Tongue (tissue), 2 donors: ENCODE data around the gene CAPZB. TPM values are rescaled to one million over a fixed set of nuclear protein-coding genes. Genes with fewer than 3 reads are reported as not detected.

ENCODE experiments used
- DNase-seq: peaks from one replicate; pipeline ENCODE4 v3.0.0-alpha.2; 2015
- total RNA-seq: library from RNA; depleted of rRNA; stranded (reverse); fragments of >200 nt; gene quantifications from one replicate; pipeline ENCODE4 v1.2.3, GENCODE V29; 2014

Gene CAPZB
- total RNA-seq, 1 donor from 2014 or later: 140 TPM

DNA sequence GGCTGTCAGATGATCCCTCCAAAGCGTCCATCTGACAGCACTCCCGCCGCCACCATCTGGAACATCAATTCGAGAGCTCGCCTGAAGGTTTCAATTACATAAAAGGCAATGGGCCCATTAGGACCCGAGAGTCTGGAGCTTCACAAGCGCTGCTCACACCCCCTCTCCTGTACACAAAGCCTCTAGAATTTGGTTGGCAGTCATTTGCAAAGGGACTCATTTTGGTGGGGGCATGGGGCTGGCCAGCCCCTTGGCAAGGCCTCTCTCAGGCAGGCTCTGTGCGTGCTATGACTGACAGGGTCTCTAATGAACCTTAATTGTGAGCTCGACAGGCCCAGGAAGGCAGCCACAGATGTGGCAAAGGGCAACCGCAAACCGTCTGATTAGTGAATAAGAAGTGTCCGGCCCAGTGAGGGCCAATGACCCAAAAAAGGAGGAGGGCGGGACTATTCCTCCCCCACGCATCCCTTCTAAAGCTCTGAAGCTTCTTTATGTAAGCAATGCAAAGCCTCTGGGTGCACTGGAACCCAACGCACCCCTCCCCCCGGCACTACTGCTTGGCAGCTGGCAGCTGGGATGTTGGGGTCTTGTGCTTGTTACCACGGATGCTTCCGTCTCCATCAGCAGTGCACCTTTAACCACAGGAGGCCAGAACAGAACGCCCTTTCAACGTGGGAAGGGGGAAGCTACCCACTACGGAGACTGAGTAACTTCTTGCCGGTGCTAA, 79.4 kb downstream of the CAPZB start:
- DNase-seq: peak; percentile 92

DNA sequence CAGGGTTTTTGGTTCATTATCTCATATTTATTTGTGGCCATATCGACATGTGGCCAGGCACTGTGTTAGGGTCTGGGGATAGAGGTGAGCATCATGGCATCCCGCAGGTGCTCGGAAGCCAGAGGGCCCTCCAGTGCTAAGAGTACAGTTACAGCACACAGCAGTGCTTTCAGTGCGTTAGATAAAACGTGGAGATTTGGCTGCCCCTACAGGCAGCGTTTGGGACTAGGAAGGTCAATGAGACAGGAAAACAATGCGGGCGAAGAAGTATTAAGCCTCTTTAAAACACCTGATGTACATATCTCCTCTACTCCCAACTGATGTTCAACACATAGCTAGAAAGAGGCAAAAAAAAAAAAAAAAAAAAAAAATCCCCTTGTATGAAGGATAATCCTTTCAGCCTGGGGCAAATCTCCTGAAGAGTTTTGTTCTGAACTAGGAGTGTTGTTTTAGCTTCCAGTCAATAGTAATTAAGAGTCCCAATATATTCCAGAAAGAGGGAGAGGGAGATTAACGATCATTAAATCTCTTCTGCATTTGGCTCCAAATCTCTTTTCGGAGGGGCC, 80.1 kb downstream of the CAPZB start:
- no peak for DNase-seq

DNA sequence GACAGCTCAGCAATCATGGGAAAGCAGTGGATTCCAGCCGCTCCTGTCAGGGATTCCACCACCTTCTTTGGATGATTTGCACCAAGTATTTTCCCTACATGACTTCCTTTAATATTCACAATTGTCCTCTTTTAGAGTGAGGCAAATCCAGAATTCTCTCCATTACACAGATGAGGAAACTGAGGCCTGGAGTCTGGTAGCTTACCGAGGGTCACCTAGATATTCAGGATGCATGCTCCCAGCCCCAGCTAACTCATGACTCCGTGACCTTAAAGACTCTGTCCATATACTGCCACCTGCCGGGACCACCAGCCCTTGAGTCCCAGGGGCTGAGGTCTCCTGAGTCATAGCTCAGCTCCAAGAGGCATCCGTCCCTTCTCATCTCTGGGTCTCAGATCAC, 80.6 kb downstream of the CAPZB start:
- DNase-seq: no peak

DNA sequence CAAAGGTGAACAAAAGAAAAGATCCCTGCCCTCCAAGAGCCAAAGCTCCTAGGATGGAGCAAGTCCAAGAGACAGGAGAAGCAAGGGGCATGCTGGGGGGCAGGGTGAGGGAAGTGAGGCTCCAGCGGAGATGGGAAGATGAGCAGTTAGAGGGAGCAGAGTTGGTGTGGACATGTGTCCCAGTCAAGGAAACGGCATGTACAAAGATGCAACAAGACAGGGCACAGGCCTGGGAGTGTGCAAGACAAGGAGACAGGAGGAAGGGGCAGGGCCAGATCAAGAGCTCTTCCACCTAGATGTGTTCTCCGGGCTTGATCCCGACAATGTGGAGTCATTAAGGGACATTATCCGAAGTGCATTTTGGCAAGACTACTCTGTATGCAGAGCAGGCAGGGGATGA, 82.1 kb downstream of the CAPZB start:
- DNase-seq: no peak

DNA sequence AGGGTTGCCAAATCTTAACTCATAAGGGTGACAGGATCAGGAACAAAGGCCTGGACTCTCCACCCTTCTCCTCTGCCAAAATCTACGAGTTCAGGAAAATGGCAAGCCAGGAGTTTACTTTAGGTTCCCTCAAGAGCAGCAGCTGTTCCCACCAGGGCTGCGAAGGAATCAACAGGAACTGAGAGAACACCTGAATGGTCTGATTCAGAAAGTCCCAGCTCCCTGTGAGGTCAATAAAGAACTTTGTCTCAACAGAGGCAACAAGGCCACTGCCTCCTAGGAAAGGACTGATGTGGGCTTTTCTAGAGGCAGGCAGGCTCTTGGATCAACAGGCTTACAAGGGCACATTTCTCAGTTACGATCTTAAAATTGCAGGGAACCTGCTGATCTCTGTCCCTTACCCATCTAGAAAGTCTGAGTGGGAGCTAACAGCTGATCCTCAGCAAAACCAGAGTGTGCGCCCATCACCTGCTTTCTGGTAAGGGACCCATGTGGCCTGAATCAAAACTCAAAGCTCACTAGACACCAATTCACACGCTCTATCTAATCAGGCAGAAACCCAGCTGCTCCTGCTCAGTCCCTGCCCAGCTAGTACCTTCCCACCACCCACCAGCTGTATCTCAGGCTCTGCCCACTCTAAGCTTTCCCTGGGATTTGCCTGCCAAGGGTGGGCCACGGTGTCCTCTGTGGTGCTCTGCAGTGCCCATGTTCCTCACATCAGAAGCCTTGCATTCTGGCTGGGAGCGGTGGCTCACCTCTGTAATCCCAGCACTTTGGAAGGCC, 83.1 kb downstream of the CAPZB start:
- DNase-seq: peak; percentile 44

DNA sequence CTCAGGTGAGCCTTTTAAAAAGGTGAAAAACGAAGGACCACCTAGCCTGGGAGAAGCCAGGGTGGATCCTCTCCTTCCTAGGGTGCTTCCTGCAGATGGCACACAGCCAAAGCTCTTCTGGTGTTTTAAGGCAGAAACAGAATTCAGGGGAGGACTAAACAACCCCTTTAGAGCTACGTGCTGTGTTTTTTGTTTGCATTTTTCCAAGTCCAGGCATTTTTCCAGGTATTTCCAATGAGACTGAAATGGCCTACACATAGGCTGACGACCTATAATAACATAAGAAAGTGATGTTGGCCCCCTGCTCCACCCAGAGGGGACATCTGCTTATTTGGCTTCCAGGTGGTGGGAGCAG, 83.8 kb downstream of the CAPZB start:
- DNase-seq: peak; percentile 49

DNA sequence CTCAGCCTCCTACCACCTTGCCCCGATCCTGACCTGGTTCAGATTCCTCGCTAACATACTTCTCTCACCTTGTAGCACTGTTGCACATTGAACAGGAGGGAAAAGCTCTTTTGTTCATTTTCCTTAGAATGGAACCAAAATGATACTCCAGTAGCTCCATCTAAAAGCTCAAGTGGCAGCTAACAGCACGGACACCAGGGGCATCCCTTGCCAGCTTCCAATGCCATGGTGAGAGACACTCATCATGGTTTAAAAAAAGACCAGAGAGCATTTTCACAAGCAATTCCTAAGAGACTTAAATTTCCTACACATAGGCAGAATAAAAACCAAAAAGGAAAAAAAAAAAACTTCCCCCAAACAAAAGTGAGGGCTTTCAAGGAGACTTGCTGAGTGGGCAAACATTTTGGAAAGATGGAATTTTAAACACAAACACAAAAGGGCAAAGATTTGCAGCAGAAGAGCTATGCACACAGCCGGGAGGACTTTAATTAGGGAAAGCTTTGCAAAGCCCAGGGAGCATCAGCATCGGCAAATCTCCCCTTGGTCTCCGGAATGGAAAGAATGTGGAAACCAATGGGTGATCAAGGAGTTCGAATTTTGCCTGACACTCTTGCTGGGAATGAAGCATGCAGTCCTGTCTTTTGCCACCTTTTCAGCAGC, 84.3 kb downstream of the CAPZB start:
- no peak for DNase-seq

DNA sequence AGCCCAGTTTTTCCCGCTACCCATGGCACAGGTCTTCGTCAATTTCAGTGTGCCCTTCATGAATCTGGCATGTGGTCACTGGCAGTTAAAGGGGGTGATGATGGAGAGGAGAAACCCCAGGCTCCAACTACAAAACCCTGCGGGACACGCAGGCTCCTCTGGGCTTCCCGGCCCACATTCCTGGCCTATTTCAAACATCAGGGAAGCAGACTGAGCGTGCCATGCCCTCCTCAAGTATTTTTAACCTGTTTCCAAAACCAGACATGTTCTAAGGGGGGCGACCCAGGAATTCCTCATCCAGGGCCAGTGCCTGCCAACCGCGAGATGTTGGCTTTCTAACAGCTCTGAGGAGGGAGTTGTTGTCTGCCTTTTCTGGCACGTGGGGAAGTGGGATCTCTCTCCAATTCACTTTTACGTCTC, 85.1 kb downstream of the CAPZB start:
- DNase-seq: peak; percentile 50

DNA sequence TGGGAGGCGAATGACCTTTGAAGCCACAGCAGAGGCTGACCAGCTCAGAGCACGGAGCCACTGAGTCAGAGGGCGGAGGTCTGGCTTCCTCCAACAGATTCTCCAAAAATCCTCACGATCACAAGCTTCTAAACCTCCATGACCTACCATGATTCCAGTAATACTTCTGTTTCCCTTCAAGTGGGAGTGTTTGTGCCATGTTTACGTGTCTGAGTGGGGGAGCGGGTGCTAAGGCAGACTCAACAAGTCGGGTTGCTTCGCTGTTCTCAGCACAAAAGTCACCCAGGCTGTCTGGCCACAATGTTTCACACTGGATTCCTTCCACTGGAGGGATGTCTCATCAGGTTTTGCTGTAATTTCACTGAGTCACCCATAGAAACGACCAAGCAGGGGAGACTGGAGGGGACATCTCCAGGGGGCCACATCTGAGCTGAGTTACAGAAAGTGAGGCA, 87.0 kb downstream of the CAPZB start:
- DNase-seq: no peak

DNA sequence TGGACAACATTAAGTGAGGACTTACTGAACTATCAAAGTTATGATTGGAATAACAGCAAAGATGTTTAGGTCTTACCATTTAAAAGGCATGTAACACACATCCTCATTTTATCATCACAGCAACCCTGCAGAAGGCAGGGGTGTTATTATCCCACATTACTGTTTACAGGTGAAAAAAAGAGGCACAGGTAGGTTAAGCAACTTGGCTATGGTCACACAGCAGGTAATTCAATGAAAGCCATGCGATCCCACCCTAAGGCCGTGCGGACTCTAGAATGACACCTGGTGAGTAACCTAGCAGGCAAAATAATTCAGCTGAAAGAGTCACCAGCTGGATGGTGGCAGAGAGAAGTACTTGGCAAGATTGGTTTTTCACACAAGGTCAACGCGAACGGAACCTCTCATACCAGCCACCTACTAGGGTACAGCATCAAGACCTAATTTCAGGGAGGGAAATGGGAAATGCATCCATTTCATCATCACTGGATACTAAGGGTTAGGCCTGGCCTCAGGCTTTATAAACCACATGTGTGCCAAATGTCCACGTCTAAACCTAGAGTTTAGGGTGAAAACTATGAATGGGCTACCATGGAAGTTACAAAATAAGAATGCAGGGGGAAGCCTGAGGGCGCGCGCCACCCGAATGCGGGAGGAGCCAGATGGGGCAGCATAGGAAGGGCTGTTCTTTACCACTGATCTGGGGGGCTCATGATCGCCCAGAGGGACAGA, 88.0 kb downstream of the CAPZB start:
- DNase-seq: no peak

DNA sequence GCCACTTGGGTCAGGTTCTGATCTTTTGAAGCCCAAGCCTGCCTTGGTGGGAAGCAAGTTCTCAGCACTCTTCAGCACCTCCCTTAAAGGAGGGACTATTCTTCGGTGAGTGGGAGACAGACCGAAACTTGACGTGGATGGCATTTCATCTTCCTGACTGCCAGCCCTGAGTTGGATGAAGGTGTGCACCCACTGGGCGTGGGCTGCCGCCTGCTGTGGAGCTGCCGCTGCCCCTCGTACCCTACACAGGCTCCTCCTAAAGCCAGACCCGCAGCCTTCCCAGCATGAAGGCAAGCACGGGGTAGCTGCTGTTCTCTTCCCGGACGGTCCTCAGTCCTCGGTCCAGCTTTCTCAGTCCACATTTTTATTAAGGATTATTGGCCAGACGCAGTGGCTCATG, 89.1 kb downstream of the CAPZB start:
- DNase-seq: no peak

DNA sequence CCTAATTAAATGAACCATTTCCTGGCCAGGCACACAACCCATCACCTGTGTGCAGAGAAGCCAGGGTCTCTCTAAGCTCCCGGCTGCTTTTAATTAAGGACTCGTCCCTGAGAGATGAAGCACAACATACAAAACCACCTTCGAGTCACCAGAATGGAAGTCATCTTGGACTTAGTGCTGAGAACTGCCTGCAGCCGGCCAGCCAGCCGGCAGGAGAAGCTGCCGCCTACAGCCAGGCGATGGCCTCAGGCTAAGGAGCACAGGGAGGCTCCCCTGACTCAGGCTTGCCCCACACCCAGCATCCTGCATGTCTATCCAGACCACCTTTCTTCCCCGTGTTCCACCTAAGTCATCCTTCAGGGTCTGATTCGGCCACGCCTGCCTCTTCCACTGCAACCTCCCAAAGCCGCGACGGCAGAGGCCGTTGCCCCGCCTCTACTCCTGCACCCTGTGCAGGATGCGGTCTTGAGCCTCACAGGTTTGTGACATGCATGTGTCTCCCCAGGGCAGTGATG, 89.6 kb downstream of the CAPZB start:
- DNase-seq: no peak

DNA sequence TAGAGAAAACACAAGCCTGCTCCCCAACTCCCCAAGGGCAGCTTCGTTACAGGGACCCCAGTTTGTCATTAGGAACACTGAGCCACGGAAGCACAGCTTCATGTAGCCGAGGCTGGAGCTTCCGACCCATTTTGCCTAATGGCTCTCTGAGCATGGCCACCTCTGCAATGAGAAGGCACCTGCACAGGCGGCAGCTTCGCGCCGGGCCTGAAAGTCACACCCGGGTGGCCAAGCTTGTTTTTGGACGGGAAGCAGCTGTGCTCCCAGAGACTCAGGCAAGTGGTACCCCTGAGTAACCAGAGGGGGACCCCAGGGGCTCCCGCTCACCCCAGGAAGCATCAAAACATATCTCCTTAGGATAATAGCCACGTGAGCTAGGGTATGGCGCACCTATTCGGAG, 92.3 kb downstream of the CAPZB start:
- no peak for DNase-seq

DNA sequence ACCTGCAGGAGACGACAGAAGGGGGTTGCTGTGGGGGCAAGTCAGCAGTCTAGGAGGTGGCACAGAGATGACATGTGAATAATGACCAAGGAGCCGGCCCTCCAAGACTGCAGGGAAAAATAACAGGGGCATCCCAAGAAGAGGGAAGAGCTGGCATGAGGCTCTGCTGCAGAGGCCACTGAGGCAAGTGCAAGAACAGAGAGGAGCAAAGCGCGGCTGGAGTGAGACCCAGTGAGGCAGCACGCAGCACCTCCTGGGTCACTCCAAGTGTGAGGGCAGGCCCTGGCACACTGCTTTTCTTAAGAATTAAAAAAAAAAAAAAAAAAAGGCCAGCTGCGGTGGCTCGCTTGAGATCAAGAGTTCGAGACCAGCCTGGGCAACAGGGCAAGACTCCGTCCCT, 93.1 kb downstream of the CAPZB start:
- no peak for DNase-seq

DNA sequence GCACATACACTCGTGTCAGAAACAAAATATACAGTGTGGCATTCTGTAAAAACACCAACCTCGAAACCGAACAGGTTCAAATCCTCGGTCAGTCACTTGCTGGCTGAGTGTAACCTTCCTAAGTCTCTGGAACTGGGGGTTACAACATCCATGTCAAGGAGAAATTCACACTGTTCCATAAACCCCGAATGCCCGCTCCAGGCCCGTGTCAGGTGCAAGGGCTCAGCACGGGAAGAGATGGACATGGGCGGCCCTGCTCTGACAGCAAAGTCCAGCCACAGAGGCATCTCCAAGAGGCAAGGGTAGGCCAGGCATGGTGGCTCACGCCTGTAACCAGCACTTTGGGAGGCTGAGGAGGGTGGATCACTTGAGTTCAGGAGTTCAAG, 93.8 kb downstream of the CAPZB start:
- no peak for DNase-seq

DNA sequence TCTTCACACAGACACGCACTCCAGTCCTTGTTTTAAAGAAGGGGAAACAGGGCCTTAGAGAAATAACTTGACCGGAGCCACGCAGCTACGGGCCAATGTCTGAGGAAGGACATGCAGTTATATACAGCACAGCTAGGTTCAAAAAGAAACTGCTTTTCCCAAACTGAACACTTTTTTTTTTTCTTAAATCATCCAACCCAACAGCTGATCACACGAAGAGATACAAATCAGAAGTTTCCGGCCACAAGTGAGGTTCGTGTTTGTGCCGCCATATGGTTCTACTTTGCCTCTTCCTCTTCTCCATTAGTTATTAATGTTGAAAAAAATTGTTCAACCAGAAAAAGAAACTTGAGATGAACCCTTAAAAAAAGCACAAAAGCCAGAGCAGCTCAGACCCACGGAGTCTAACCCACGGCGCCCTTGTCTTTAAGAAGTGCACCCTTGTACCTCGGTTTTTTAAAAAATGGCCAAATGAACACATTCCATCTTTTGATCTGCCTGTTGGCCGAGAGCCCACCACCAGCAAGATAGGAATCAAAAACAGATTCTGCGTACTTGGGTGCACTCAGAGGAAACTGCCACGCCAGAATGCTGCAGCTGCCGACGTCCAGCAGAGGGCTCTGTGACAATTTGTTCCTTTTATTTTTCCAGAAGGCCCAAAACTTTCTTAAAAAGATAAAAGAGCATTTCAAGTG, 94.3 kb downstream of the CAPZB start:
- peak; percentile 83 for DNase-seq

DNA sequence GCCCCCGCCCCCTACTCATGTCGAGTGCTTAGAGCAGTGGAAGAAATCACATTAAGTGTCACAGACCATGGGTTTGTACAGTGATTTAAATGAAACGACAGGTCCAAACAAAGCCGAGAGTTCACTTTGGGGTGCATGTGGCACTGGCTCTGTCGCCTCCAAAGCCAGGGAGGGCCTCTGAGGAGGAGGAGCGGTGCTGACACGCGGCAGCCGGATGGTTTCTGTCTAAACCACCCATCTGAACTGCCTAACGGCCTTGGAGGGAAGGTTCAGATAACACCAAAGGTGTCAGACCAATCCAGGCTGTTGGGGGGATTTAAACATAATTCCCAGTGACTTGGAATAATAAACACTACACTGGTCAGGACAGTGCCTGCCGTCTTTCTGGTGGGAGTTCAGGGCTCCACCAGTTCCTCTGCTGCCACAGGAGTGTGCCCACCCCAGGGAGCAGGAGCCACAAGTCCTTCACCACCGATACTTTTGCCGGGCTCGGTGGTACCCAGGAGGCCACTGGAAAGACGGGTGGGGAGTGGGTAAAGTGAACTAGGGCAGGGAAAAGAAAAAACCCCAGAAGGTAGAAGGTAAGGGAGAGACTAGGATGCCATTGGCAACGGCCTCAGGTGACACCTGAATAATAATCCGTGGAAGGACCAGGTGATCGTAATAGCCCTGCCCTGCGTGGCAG, 95.0 kb downstream of the CAPZB start:
- DNase-seq: no peak

DNA sequence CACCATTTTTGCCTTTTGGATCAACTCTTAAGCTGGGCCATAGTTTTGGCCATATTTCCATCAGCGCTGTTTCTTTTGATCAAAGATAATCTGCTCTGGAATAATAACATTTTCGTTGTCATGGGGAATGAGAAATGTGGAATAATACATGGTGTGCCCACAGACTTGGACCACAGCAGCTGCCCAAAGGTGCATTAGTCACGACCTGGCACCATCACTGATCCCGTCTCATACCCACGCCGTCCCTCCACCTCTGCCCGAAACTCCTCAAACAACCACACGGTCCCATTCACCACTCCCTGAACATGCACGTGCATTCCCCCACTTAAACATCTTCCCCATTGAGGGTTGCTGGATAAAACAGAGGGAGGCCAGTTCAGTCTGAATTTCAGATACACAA, 96.4 kb downstream of the CAPZB start:
- no peak for DNase-seq

DNA sequence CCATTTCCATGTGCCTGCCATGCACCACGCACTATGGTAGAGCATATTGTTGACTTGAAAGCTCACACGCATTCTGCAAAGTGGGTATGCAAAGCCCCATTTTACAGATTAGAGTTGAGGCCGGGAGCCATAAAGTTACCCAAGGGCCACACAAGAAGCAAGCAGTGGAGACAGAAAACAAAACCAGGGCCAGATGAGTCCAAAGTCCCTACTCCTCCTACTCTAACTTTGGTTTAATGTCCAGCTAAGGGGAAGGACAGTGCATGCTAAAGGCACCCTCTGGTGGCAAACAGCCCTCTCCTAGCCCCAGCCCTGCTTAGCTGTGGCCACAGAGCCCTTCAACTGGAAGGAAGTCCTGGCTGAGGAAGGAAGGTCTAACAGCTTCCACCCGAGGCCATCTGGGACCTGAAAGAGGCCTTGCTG, 98.3 kb downstream of the CAPZB start:
- no peak for DNase-seq

DNA sequence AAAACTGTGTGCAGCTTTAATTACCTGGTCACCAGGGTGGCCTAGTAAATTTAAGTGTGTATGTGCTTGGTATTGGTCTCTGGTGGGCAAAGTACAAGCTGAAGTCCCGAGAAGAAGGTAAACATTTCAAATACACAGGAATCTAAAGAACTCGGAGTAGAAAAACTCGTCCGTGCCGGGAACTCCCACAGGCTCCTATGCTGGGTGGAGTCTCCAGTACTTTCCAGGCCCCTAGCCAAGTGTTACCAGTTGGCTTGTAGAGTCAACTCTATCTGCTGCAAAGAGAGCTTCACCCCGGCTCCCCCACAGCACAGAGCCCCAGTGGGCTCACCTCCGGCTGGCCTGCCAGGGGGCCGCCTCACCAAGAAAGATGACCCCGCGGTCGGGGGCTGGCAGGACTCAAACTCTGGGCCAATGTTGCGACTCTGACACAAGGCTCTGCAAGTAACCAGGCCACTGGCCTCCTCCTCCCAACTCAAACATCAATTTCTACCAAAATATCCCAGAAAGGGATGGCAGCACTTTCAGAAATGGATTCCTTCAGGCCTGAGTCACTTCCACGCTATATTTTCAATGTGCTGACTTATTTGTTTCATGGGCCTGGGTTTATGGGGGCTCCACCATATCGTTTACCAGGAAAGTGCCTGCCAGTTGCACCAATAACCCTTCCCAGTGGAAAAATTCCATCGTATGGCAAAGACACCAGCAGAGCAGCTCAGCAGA, 99.3 kb downstream of the CAPZB start:
- peak; percentile 85 for DNase-seq
